ENCODE results near the gene PTPN1.
"Not testable (repeated sequence)": the region's sequence is repeated elsewhere in the genome, so short reads cannot be mapped to it uniquely, and the experiment has no call there.

The PTPN1 gene

DNA sequence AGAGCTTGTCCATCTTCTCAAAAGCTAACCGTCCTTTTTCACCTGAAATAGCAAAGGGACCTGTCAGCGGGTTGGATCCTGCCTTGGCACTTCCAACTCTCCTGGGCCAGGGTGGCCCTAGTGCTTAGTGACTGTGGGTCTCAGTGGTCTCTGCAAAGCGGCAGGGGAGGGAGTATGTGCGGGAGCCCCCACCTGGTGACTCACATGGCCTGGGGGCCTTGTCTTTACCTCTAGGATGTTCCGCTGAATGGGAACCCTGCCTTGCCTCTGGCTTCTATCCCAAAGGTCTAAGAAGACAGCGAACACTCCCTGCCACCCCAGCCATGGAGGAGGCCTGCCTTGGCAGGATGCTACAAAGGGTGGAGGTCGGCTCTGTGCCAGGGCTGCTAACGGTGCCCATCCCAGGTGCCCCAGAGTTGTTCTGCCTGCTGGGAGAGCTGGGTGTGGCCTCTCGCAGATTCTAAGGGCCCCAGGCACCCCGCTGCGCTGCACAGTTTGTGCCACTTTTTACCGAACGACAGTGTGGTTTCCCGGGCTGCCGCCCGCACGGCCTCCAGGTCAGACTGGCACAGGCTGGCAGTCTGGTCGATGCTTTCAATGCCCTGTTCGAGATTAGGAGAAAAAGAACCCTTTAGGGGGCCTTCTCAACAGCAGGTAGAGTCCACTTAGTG, 77.2 kb downstream of the PTPN1 start:
- DNase-seq (ENCODE audit: low read depth in 3 of 3, low spot score in 1 of 3): no peak

DNA sequence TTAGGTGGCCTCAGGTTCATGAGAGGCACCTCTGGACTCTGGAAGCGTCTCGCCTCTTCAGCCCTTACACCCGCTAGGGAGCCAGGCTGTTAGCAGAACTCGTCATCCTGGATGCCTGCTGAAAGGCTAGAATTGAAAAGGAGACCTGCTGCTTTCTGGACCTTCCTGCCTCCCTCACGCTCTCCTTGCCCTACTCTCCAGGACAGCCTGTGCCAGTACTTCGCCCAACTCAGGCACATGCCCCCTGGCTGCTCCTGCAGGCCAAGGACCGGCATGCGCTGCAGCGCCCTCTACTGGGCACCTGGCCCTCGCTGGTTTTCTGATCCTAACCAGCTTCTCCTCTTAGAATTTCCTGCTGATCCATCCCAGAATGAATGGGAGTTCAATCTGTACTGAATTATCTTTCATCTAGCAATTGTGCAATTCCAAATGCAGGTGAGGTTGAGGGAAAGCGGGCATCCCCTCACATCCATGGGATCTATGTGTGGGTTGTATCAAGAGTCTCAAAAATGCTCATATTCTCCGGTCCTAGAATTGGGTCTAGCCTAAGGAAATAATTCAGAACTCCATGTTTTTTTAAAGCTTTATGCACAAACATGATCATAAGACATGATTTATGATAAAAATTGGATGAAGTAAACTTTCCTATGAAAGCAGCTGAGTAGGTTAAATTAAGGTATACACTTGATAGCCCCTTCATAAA, 78.0 kb downstream of the PTPN1 start:
- DNase-seq (ENCODE audit: low read depth in 3 of 3, low spot score in 1 of 3): peak; percentile 28 to 72 (median 50)

DNA sequence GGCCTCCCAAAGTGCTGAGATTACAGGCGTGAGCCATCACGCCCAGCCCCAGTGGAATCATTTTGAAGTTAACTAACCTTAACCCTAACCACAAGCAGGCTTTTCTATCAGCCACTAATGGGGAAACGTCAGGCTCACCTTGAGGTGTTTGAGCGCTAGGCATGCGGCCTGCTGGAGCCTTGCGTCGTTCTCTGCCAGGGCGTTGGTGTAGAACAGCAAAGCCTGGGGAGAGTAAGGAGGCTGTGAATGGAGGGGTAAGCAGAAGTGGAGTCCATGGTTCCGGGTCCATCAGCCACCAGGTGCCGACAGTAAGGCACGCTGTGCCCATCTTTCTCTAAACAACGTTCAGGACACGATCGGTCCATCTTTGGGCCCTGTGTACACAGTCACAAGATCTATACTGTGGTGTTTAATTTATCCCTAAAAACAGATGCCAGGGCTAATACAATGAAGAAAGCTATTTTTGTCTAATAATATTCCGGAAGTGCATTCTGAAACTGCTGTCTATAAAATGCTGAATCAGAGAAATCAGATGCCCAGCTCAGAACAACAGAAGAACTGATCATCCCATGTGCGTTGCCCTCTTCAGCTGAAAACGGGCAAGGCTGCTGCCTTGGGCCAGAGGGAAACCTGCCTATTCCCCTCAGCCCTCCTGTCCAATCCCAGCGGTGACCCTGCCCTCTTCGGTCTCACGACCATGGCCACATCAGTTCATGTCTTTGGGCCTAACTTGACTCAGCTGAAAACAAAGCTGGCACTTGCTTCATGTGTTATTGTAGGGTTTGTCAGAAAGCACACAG, 79.6 kb downstream of the PTPN1 start:
- DNase-seq (ENCODE audit: low read depth in 3 of 3, low spot score in 1 of 3): no peak

DNA sequence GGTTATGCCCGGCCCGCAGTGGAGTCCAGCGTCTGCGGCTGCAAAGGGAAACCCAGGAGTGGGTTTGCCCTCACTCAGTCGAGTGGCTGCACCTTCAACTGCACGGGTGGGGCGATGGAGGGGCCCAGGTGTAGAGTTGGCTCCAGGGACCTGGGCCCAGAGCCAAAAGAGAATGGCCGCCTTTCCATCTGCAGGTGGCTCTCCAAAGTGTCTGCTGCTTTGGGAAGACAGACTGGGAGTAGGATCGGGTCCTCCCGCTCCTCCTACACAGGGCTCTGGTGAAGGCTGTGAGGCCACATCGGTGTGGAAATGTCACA, 80.1 kb downstream of the PTPN1 start:
- DNase-seq (ENCODE audit: low read depth in 3 of 3, low spot score in 1 of 3): no peak

DNA sequence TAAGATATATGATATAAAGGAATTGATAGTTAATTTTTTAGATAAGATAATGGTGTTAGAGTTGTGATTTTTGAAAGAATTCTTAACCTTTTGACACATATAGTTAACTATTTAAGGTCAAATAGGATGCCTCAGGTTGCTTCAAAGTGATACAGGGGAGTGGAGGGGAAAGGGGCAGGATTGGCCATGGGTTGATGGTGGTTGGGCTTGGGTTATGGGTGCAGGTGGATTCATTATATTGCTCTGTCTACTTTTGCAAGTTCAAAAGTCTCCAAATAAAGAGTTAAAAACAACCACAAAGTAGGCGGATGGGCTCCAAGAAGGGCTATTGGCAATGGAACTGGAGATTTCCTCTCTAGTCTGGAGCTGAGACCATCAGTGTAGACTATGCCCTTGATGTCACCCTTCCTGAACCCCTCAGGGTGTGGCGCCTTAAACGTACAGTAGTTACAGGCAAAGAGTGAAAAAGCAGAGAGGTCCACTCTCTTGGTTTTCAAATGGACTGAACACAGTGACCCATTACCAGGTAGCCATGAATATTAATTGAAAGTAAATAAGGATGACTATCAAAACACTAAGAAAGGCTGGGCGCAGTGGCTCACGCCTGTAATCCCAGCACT, 81.2 kb downstream of the PTPN1 start:
- no peak for DNase-seq (ENCODE audit: low read depth in 3 of 3, low spot score in 1 of 3)

DNA sequence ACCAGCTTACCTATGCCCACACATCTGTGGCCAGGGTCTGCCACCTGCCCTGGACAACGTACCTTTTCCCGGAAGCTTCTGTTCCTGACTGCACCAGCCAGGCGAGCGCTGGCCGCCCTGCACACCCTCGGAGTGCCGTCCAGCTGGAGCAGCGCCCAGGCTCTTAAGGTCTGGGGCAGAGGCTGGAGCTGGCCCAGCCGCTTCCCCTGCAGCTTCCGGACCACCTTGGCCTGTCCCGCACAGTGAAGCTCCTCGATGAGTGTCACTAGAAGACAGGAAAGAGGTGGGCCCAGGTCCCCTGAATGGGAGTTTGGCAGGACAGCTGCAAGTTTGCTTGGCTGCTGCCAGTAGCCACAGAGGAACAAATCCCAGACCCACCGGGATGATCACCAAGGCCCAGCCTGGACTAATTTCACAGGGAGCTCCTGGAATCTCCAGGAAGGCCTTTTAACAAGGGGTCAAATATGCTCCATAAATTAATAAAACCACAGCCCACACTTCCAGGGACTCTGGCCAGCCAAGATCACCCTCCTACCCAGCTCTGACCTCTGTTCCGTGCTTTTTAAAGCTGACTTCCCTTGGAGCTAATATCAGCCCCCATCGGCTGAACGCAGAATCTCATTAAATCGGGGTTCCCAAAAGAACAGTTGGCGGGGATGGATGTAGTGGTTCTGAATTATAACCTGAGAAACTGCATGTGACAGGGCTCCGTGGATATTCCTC, 82.3 kb downstream of the PTPN1 start:
- DNase-seq (ENCODE audit: low read depth in 3 of 3, low spot score in 1 of 3): no peak

DNA sequence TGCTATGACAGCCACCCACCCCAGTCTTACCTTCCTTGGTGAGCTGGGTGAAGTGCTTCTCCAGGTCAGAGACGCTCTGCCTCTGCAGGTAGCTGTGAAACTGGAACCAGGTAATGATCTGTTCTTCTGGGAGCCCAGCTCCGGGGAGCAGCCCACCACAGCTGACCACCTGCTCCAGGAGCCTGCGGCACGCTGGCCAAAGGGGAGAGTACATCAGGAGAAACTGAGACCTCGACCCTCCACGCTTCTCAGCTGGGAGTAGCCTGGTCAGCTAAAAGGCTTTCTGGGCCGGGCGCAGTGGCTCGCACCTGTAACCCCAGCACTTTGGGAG, 82.8 kb downstream of the PTPN1 start:
- no peak for DNase-seq (ENCODE audit: low read depth in 3 of 3, low spot score in 1 of 3)

DNA sequence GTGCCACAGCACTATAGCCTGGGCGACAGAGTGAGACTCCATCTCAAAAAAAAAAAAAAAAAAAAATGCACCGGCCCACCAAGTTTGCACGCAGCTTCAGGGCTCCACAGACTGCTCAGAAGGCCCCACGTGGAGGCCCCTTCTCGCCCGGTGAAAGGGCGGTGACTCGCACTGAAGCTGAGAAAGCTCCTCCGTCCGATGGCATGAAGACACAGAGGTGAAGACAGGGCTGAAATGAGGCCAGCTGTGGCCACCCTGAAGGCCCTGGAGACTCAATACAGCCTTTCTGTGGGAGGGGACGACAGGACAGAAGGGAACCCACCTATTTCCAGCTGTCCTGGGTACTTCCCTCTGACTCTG, 84.0 kb downstream of the PTPN1 start:
- no peak for DNase-seq (ENCODE audit: low read depth in 3 of 3, low spot score in 1 of 3)

DNA sequence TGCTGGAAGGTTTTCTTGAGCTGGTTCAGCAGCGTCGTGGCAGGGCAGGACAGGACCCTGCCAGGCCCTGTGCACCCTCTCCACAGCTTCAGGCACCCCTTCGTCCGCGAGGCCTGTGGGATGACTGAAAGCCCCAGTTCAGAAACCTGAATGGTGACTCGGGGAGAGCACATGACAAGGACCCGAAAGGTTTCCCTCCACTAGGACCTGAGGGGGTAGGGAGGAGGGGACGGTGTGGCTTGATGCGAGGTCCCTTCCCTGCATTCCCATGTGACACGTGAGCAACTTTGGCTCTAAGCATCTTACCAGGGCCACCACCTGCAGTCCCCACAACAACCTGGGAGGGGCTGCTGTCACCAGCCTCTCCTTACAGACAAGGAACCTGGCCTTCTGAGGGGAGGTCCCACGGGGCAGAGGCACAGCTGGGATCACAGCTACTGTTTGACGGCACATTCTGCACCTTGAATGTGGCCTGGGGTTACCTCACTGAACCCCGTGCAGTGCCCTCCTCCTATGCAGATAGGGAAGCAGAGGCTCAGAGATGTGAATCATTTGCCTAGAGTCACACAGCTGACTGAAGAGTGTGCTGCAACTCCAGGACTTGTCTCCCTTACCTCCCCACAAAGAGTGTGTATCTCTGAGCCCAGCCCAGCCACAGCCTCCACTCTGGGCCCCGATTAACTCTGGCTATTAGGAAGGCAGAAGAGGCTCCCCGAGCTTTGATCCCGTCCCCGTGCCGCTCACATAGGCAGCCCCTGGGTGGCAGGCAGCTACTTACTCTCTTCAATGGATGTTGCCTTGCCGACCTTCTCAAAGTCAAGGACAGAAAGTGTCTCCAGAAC, 84.6 kb downstream of the PTPN1 start:
- DNase-seq (ENCODE audit: low read depth in 3 of 3, low spot score in 1 of 3): no peak

DNA sequence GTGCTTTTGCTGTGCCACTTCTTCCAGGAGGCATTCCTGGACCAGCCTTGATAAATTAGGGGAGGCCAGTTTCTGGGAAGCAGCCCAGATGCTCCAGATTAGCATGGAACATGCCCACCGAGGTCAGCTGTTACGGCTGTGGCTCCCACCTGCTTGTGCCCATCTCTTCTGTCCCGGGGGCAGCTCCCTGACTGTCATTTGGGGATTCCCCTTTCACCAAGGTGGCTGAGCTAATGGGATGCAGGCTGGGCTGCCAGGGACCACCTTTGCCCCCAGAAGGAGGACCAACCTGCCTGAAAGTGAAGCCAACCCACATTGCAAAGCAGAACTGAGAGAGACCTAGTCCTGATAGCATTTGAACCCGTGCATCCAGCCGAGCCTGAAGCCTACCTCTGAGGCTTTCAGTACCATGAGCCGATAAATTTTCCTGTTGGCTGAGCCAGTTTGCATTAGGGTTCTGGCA, 85.3 kb downstream of the PTPN1 start:
- no peak for DNase-seq (ENCODE audit: low read depth in 3 of 3, low spot score in 1 of 3)

DNA sequence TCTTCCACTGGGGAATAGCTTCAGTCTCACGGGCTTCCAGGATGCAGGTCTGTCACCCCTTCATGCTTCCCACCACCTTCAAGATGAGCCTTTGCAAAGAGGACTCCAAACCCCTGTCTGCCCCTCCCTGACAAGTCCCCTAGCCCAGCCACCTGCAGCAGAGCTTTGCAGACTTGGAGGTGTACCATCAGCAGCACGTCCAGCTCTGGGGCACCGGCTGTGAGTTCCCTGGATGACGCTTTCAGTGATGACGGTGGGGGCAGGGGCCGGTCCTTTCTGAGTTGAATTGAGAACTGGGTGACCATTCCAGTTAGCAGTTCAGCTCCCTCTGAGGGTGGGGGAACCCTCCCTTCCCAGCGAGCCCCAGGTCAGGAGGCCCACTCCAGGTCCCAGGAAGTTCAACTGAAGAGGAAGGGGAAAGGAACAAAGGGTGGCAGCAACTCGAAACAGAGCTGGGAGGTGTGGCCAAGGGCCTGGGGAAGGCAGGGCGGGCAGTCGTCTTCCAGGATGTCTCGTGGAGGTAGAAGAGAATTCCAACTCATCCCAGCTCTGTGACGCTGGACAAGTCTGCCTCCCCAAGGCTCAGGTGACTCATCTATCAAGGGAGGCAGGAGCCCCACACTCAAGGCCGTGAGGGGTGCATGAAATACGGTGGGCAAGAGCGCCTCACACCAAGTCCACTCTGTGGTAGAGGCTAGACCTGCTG, 86.0 kb downstream of the PTPN1 start:
- no peak for DNase-seq (ENCODE audit: low read depth in 3 of 3, low spot score in 1 of 3)

DNA sequence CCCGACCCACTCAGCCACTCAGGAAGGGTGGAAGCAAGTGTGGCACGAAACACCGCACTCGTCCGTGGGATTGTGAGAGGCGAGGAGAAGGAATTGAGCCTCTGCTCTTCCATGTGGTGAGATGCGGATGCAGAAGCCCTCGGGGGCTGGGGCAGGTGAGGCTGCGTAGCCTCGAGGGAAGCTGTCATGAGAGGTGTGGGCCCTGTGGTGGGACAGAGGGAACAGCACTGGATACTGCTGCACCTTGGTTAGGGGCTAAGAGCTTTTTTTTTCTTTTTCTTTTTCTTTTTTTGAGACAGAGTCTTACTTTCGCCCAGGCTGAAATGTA, 86.5 kb downstream of the PTPN1 start:
- DNase-seq (ENCODE audit: low read depth in 3 of 3, low spot score in 1 of 3): no peak

DNA sequence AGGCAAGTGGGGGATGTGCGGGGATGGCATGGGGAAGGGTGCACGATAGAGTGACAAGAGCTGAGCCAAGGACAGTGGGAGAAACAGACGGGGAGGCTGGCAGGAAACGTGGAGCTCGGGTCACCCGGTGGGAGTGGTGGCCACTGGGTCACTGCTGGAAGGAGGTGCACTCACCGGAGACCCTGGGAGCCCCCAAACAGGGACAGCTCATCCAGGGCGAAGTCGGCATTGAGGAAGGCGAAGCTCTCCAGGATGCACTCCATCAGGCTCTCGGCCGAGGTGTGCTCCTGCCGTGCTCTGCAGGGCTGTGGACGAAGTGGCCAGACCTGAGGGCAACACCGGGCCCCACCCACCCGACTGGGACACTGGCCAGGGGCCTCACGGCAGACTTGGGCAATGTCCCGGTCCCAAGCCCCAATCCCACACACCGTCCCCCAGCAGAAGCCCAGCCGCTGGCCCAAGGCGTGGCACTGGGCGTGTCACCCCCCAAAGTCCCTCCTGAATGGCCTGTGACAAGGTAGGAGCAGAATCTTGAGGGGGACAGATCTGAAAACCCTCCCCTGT, 87.3 kb downstream of the PTPN1 start:
- no peak for DNase-seq (ENCODE audit: low read depth in 3 of 3, low spot score in 1 of 3)

DNA sequence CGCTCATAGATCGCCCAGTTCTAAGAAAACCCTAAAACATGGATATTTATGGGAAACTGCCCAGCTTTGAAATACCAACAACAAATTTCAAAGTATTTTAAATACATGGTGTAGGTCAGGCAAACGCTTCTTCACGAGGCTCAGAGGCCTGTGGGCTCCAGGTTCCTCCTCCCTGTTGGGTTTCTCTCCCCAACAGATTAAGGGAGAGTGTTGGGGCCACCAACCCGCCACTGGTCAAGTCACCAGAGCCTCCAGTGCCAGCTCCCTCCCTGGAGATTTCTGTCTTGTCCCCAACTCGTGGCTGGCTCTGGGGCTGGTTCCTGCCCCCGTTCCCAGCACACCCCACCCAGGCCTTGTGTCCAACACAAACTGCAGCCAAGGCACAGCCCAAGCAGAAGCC, 87.9 kb downstream of the PTPN1 start:
- DNase-seq (ENCODE audit: low read depth in 3 of 3, low spot score in 1 of 3): no peak

DNA sequence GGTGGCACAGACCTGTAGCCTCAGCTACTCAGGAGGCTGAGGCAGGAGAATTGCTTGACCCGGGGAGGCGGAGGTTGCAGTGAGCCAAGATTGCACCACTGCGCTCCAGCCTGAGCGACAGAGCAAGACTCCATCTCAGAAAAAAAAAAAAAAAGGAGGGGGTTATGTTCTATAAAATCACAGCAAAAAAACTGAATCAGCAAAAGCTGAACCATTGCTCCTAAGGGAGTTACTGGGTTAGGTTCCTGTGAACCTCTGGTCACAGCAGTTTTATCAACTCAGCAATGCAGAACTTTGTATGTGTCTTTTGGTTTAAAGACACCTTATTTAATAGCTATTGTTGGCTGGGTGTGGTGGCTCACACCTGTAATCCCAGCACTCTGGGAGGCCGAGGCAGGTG, 88.6 kb downstream of the PTPN1 start:
- DNase-seq (ENCODE audit: low read depth in 3 of 3, low spot score in 1 of 3): not testable (repeated sequence)

DNA sequence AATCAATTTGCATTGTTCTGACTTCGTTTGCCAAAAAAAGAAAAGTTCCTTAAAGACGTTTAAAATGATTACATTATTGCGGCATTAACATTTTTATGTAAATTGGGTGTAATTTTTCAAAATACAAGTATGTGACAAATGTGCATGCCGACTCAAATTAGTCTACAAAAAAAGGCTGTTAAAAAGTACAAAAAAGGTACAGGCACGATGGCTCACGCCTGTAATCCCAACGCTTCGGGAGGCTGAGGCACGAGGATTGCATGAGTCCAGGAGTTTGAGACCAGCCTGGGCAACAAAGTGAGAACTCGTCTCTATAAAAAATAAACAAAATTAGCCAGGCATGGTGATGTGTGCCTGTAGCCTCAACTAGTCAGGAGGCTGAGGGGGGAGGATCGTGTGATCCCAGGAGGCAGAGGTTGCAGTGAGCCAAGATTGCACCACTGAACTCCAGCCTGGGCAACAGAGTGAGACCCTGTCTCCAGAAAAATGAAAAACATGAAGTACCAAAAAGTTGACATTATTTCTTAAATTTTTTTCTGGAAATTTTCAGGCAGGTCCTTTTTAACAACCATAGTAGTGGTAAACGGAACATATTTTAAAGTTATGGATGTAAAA, 90.2 kb downstream of the PTPN1 start:
- no peak for DNase-seq (ENCODE audit: low read depth in 3 of 3, low spot score in 1 of 3)

DNA sequence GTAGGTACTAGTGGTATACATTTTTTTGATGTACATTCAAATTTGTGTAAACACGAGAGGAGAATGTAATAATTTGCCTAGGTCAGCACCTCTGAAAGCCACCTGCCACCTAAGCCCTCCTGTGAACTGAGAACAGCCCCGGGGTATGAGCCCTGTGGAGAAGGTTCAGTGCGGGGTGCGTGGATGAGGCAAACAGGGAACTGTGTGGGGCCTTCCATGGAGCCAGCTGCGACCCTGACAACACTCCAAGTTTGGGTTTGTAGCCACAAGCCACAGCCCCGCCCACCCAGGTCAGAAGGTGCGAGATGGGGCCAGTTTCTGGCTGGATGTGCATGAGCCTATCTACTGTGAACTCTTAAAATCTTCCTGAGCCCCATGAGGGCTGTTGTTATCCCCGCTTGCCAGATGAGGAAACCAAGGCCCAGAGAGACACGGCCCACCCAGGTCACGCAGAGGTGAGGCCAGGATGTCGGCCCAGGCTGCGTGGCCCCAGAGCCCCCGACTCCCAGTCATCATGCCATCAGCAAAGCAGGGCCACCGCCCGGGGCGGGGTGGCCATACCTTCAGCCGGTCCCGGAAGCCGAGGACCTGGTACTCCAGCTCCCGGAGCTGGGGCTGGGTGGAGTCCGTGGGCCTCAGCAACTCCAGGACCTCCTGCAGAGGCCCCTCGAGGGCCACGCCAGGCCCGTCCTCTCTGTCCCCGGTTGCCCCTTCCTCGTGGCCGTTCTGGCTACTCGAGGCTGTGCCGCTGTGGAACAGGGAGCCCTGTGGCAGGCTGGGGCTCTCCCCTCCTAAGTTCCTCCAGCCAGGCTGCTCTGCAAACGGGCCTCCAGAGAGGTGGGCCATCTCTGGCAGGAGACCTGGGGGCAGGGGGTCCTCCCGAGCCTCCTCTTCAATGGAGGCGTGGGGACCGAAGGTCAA, 91.6 kb downstream of the PTPN1 start:
- no peak for DNase-seq (ENCODE audit: low read depth in 3 of 3, low spot score in 1 of 3)

DNA sequence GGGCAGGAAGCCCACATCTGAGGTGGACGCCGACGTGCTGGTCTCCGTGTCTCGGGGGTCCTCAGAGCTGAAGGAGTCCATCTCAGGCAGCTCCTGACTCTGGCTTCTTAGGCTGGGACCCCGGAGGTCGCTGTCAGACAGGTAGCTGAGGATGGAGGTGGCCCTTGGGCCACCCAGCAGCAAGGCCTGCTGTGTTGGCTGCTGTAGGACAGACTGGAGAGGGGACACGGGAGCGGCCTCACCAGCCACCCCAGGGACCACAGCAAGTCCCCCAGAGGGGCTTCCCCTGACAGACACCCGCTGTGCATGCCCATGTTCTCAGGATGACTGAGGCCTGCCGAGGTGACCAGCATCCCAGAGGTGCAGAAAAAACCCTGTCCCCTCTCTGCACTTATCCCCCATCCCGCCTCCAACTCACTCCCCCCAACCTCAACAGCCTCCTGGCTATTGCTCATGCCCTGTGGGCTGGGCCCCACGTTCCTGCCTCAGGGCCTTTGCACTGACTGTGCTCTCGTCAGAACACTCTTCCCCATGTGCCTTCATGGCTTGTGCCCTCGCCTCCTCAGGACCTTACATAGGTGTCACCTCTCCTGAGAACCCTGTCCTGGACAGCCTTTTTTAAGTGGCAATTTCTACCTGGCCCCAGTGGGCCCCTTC, 92.4 kb downstream of the PTPN1 start:
- DNase-seq (ENCODE audit: low read depth in 3 of 3, low spot score in 1 of 3): no peak
